Measurements from ENCODE around the gene RNPEP.
"Not testable (repeated sequence)": the region's sequence is repeated elsewhere in the genome, so short reads cannot be mapped to it uniquely, and the experiment has no call there.

RNPEP gene

DNA sequence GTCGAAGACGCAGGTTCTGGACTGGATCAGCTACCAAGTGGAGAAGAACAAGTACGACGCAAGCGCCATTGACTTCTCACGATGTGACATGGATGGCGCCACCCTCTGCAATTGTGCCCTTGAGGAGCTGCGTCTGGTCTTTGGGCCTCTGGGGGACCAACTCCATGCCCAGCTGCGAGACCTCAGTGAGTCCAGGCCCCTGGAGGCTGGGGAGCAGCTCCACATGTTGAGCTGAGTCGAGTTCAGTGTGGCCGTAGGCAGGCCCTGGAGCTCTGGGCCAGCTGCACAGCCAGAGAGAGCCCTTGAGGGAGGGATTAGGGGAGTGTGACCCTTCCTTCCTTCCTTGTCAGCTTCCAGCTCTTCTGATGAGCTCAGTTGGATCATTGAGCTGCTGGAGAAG is 29.5 kb downstream of the RNPEP start:
- no peak for DNase-seq

DNA sequence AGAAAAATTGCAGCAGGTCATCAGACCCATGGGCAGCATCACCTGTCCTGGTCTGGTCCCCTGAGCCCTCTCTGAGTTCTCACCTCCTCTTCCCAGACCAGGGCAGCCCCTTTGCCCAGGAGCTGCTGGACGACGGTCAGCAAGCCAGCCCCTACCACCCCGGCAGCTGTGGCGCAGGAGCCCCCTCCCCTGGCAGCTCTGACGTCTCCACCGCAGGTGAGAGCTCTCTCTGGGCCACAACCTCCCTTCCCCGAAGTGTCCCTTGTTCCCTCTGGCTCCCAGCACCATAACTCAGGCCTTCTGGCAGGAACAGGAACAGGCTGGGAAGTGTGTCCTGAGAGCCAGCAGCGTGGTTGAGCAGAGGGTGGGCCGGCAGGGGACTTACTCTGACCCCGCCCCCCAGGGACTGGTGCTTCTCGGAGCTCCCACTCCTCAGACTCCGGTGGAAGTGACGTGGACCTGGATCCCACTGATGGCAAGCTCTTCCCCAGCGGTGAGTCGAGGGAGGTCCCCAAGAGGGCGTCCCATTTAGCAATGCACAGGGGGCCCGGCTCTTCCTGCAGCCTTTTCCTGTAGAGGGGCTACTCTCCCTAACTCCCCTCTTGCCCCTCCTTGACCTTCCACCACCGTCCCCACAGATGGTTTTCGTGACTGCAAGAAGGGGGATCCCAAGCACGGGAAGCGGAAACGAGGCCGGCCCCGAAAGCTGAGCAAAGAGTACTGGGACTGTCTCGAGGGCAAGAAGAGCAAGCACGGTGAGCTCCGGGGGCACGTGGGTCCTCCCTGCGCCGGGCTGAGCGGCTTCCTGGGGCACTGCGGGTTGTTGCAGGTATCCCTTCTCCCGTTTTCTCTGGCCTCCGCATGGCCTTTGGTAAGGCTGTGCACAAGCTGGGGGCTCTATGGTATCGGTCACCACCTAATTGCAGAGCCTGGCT is 30.4 kb downstream of the RNPEP start:
- no peak for DNase-seq

DNA sequence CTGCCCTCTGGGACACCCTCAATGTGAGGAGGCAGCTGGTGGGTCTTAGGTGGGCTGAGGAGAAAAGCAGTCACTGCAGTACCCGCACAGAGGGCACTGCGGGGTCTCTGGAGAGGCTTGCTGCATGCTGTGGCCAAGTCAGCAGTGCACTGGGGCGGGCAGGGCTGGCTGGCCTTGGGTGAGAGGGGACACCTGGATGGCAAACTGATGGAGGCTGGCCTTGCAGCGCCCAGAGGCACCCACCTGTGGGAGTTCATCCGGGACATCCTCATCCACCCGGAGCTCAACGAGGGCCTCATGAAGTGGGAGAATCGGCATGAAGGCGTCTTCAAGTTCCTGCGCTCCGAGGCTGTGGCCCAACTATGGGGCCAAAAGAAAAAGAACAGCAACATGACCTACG is 31.2 kb downstream of the RNPEP start:
- no peak for DNase-seq

DNA sequence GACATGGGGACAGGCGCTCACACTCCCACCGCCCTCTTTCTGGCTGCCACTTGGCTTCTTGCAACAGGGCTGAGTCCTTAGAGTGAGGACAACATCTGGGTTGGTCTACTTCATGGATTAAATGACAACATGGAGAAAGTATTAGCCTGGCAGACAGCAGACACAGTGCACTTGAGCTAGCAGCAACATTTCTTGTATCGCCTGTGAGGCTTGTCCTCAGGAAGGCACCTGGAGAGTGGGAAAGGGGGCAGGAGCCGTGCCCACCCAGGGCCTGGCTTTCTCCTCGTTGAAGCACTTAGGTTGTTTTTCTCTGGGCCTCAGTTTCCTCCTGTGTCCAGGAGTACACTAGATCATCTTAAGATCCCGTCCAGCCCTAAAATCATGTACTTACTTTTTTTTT is 31.6 kb downstream of the RNPEP start:
- DNase-seq: no peak

DNA sequence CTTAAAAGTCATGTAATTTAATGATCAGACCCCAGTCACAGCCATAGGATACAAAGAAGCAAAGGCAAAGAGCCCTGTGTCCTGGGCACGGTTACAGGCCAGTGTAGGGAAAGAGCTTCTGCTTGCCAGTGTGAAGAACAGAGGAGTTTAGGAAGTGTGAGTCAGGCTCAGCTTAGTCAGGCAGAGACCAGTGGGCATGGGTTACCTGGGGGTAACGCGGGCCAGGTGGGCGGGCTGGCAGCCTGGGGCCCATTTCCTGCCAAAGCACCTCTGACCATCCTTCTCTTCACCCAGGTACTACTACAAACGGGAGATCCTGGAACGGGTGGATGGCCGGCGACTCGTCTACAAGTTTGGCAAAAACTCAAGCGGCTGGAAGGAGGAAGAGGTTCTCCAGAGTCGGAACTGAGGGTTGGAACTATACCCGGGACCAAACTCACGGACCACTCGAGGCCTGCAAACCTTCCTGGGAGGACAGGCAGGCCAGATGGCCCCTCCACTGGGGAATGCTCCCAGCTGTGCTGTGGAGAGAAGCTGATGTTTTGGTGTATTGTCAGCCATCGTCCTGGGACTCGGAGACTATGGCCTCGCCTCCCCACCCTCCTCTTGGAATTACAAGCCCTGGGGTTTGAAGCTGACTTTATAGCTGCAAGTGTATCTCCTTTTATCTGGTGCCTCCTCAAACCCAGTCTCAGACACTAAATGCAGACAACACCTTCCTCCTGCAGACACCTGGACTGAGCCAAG is 32.6 kb downstream of the RNPEP start:
- no peak for DNase-seq

DNA sequence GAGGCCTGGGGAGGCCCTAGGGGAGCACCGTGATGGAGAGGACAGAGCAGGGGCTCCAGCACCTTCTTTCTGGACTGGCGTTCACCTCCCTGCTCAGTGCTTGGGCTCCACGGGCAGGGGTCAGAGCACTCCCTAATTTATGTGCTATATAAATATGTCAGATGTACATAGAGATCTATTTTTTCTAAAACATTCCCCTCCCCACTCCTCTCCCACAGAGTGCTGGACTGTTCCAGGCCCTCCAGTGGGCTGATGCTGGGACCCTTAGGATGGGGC is 33.2 kb downstream of the RNPEP start:
- no peak for DNase-seq

DNA sequence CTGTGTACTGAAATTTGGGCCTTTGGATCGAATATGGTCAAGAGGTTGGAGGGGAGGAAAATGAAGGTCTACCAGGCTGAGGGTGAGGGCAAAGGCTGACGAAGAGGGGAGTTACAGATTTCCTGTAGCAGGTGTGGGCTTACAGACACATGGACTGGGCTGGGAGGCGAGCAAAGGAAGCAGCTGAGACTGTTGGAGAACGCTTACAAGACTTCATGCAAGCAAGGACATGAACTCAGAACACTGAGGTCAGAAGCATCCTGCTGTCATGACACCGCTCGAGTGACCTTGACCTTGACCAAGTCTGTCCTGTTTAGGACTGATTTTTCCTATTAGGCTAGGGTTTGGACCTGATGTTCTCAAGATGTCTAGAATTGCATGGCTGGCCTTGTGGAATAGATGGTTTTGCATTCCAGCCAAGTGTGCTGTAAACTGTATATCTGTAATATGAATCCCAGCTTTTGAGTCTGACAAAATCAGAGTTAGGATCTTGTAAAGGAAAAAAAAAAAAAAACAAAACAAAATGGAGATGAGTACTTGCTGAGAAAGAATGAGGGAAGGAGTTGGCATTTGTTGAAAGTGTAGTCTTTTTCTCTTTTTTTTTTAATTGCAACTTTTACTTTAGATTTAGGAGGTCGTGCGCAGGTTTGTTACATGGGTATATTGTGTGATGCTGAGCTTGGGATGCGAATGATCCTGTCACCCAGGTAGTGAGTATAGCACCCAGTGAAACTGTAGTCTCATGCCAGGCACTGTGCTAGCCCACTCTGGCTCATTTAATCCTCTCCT is 33.8 kb downstream of the RNPEP start:
- no peak for DNase-seq

DNA sequence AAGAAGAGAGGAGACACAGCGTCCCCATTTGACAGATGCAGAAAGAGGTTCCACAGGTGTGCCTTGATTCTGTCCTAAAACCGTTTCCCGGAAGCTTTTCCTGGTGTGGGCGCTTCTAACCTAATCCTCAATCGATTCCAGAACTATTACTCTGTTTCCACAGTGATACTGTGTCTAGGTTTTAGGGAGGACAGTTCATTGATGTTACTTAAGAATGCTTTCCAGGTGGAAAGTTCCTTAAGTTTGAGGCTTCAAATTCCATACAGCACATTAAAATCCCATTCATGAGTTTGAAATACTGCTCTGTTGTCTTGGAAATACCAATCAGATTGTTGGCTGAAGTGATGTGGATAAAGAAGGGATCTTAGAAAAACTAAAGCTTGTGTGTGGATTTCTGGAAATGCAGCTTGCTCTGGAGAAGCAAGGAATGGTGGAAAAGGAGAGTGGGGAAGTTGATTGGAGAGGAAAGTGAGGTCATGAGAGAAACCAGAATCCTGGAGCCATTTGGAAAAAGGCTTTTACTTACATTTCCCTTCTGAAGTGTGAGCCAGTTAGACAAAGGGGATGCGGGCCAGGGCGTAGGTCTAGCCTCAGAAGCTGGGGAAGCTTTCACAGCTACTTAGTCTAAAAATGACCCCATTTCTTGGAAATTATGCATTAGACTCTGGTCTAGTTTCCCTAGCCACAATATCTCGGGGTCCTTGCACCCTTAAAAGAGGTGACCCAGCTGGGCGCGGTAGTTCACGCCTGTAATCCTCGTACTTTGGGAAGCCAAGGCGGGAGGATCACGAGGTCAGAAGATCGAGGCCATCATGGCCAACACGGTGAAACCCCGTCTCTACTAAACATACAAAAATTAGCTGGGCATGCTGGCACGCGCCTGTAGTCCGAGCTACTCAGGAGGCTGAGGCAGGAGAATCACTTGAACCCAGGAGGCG is 34.6 kb downstream of the RNPEP start:
- DNase-seq: no peak

DNA sequence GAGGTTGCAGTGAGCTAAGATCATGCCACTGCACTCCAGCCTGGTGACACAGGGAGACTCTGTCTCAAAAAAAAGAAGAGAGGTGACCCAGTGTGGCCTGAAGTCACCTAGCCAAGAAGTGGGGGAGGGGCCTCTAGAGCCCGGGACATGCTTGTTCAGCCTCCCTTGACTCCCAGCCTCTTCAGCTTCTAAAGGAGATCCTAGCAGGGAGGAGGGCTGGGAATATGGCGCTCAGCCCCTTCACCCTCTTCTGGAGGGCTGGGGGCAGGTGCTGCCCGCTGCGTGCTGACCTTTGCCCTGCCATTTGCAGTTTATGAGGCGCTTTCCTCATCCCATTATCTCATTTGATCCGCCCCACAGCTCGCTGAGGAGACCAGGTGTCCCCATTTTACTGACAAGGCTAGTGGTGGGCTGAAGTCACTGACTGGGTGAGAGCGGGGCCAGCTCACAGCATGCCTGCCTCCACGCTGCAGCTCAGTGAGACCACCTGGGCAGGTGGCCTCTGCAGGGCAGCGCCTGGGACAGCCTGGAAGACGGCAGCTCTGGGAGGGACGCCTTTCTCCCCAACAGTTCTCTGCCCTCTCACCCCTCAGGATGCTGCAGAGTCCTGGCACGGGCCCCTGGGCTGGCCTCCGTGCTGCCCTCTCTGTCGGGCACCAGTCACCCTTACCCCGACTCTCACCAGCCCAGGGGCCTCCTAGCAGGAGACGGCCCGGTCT is 35.5 kb downstream of the RNPEP start:
- DNase-seq: no peak

DNA sequence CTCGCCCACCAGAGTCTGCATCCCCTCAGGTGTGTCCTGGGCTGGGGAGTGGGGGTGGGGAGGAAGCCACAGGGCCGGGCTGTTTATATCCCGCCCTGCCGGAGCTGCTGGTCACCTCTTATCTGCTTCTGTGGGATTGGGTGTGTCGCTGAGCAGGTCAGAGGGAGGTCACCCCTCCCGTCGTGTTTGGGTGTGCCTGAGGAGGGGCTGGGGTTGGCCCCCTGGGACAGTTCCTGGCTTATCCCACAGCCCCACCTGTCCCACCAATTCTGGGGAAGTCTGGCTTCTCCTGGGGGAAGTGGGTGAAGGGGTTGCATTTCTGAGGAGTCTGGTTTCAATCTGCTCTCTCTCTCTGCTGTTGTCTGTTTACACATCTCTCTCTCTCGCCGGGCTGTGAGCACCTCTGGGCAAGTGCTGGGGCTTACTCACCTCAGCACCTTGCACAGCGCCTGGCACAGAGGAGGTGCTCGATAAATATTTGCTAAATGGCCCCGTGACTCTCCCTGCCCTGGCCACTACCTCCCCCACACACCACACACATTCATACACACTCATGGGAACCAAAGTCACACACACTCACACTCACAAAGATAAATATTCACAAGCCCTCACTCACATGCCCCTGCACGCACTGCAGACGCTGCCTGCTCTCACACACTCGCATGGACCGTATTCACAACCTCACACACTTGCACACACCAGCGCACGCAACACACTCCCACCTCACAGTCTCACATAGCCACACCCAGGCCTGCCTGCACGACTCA is 36.2 kb downstream of the RNPEP start:
- no peak for DNase-seq

DNA sequence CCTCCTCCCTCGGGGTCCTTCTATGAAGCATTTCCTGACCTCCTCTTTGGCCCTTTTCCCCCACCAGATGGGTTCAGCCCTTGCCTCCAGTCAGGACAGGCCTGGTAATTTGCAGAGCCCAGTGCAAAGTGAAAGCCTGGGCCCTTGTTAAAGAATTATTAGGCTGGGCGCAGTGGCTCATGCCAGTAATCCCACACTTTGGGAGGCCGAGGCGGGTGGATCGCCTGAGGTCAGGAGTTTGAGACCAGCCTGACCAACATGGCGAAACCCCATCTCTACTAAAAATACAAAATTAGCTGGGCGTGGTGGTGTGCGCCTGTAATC is 36.7 kb downstream of the RNPEP start:
- DNase-seq: not testable (repeated sequence)

DNA sequence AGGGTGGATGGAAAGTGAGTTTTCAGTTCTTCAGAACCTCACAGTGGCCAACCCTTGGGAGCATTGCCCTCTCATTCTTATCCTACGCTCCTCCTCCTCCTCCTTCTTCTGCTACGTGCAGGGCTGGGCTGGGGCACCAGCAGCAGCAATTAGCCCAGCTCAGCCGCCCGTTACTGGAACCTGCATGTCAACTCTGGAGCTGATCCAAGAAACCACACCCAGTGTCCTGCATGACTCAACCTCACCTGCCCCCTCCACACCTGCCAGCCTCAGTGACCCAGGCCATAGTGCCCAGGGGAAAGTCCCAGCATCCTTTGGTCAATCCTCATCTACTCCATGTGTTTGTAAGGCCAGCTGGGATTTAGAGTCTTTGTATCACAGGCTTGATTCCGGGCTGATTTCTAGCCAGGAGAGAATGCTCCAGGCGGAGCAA is 40.6 kb downstream of the RNPEP start:
- no peak for DNase-seq

DNA sequence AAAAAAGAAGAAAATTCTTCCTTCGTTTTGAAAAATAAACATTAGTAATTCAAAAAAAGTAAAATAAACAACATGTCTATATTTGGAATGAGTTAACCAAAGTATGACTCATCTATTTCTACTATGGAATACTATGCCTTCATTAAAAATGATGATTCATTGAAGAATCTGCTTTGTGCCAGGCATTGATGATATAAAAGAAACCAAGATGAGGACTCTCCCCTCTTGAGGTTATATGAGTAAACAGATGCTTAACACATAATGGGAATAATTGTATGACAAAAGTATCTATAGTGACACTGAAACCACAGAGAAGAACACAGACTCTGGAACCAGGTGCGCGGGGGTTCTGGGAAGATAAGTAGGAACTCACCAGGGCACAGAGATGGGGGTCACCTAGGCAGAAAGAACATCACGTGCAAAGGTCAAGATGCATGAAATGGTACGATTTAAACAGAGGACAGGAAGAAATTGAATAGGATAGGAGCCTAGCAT is 46.8 kb downstream of the RNPEP start:
- peak; percentile 88 for DNase-seq

DNA sequence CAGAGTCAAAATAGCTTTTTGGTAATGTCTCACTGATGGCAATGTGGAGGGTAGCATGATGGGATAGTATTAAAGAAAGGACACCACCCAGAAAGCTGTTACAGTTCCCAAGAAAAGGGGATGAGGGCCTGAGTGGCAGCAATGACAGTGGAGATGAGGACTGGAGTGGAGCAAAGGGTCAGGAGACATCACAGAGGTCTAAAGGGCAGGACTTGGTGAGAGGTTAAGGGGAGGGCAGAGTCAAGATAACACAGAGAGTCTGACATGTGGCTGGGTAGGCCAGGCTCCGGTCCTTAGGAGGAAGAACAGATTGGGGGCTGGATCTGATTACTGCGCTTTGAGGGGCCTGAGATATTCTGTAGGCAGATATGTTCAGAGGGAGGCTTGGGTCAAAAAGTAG is 47.3 kb downstream of the RNPEP start:
- DNase-seq: no peak

DNA sequence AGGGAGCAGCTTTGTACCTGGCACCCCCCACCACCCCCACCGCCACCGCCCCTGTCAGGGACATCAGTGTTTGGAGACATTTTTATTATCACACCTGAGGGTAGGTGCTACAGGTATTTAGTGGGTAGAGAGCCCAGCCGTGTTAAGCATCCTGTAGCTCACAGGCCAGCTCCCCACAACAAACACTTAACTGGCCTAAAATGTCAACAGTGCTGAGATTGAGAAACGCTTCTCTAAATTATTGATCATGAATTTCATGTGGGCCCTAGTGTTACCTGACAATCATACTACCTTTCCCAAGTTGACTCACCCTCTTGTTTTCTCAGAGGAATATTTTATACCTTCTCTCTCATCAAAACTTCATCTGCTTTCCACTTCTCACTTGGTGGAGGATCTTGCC is 49.3 kb downstream of the RNPEP start:
- DNase-seq: no peak

DNA sequence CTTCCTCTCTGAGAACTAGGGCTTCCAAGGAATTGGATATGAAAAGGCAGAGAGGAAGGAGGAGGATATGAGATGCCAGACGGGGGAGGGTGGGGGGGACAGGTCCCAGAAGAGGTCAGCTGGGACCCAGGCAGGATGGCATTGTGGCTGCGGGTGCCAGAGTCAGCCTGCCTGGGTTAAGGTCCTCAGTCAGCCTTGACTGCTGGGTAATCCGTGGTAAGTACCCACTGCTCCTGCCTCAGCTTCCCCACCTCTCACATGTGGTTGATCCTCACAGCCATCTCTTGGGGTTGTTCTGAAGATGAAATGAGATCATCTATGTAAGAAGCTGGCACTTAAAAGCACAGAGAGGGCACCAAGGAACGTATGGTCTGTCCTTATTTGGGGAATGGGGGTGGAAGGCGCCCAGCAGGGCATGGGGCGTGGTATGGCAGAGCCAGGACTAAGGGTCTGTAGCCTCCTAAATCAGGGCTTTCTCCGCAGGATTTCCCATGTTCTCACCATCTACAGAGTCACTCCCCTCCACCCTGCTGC is 51.8 kb downstream of the RNPEP start:
- DNase-seq: no peak

DNA sequence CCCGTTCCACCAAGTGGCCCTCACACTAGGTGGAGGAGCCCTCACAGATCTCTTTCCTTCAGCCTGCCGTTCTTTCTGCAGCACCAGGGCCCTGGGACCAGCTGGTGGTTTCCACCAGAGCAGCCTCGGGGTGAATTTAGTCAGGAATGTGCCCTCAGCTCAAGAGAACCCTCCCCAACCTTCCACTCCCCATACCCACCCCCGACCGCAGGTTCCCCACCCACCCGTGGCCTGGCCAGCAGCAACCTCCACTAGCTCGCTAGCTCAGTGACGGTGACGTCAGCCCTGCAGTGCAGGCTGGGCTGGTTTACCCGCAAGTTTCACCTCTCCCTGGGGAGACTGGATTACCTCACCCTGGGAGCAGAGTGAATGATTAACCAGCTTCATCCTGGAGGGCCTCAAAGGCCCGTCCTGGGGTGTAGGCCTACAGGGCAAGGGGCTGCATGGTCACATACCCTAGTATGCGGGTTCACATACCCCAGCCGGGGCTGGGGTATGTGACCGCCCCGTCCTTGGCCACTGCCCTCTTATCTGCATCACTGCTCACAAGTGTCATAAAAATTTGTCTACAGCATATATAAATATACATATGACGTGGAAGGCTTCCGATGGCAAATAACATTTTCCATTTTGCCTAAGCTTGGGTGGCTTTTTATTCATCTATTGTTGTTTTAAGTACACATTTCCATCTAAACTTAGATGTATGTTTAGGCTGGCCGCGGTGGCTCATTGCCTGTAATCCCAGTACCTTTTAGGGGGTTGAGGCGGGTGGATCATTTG is 52.4 kb downstream of the RNPEP start:
- DNase-seq: no peak

DNA sequence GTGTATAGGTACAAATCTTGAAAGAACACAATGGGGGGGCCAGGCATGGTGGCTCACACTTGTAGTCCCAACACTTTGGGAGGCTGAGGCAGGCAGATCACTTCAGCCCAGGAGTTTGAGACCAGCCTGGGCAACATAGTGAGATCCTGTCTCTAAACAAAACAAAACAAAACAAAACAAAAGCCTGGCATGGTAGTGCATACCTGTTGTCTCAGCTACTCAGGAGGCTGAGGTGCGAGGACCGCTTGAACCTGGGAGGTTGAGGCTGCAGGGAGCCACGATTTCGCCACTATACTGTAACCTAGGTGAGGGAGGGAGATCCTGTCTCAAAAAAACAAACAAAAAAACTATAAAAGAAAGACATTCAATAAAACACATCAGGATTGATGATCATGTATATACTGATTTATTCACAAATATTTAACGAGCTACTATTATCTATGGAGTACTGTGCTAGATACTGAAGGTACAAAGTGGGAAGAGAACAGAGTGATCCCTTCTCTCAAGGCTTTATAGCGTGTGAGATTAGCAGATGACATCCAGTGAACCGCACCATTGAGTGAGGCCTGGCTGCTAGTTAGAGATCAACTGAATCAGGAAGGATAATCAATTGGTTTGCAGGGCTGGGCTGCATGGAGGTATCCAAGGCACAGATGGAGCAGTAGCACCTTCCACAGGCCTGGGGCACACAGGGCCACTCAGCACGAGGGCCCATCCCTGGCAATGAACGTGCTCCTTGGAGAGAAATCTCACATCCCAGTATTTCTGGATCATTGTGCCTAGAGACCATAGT is 54.3 kb downstream of the RNPEP start:
- no peak for DNase-seq

DNA sequence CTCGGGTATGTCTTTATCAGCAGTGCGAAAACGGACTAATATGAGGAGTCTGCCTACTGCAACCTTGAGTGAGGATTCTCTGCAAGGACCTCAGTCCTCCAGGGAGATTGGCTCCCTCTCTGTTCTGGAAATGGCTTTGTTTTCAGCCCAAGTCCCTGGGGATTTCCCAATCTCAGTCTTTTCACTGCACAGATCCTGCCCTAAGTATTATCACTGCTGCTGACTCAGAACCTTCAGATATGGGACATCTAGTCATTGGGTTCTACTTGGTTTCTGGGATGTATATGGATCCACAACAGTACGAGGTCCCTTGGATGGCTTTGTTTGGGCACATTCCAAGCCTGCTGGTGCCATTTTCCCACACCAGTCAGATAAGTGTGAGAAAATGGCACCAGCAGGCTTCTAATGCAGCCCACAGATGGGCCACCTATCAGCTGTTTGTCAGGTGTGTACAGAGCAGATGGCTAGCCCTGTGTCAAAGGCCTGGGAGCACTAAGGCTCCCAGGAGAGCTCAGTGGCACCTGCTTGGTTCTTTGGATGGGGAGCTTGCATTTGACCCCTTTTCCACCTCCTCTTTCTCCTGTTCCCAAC is 55.4 kb downstream of the RNPEP start:
- DNase-seq: no peak

Data from HCEC 1CT (cell line).